ENCODE results near the gene KIF1A. TPM values are rescaled to one million over a fixed set of nuclear protein-coding genes. Genes with fewer than 3 reads are reported as not detected.

Gene KIF1A
- total and polyA plus RNA-seq, 10 of the 15 experiments (the other 5 are each of a cell fraction or from before 2014, with no cell fraction given) = 0.04 to 0.95 (median 0.06) TPM; not detected in 5

DNA sequence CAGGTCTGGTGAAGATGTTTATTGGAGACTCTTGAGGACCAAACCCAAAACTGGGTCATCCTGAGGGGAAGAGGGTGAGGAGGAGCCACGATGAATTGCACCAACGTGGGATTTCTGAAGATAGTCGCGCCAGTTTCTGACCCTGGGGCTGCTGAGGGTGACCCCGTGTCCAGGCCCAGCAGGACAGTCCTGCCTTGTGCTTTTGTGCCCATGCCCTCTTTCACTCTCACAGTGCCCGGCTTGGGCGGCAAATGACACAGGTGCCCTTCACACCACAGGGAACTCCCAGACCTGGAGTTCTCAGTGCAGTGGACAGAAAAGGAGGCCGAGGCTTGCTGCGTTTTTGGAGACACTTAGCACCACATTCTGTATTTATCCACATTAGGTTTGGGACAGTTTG is 15.5 kb upstream of the KIF1A start:
- ChIA-PET POLR2A (no interaction called here), SMC1A (ENCODE audit: uncharacterized antibody, unreplicated experiment) (no interaction called here)
- TF ChIP-seq EP300 (IDR thresholded peaks at IDR 0.05; ENCODE audit: borderline replicate concordance in 1 of 2, control insufficient read depth in 1 of 2, low read depth in 2 of 2, low read length in 2 of 2) = no peak
- TF ChIP-seq NFIC (IDR thresholded peaks at IDR 0.05; ENCODE audit: low read depth, low read length) = no peak
- no peak for TF ChIP-seq EED (IDR thresholded peaks at IDR 0.05; ENCODE audit: low read depth)
- TF ChIP-seq, protein P1, sequence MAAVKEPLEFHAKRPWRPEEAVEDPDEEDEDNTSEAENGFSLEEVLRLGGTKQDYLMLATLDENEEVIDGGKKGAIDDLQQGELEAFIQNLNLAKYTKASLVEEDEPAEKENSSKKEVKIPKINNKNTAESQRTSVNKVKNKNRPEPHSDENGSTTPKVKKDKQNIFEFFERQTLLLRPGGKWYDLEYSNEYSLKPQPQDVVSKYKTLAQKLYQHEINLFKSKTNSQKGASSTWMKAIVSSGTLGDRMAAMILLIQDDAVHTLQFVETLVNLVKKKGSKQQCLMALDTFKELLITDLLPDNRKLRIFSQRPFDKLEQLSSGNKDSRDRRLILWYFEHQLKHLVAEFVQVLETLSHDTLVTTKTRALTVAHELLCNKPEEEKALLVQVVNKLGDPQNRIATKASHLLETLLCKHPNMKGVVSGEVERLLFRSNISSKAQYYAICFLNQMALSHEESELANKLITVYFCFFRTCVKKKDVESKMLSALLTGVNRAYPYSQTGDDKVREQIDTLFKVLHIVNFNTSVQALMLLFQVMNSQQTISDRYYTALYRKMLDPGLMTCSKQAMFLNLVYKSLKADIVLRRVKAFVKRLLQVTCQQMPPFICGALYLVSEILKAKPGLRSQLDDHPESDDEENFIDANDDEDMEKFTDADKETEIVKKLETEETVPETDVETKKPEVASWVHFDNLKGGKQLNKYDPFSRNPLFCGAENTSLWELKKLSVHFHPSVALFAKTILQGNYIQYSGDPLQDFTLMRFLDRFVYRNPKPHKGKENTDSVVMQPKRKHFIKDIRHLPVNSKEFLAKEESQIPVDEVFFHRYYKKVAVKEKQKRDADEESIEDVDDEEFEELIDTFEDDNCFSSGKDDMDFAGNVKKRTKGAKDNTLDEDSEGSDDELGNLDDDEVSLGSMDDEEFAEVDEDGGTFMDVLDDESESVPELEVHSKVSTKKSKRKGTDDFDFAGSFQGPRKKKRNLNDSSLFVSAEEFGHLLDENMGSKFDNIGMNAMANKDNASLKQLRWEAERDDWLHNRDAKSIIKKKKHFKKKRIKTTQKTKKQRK (IDR thresholded peaks at IDR 0.05; ENCODE audit: low read depth, low read length) = no peak
- no peak for TF ChIP-seq SREBF2 (IDR thresholded peaks at IDR 0.05; ENCODE audit: low read length)
- no peak for TF ChIP-seq SP1 (IDR thresholded peaks at IDR 0.05; ENCODE audit: low read depth, low read length)
- no peak for TF ChIP-seq STAT1 (conservative IDR thresholded peaks at IDR 0.05)
- TF ChIP-seq MYC (IDR thresholded peaks at IDR 0.05; ENCODE audit: insufficient read depth, insufficient read length, insufficient replicate concordance, low read length, severe bottlenecking) = no peak
- no peak for TF ChIP-seq E4F1 (IDR thresholded peaks at IDR 0.05; ENCODE audit: borderline replicate concordance, partially characterized antibody)
- TF ChIP-seq ZBTB33 (IDR thresholded peaks at IDR 0.05) = no peak
- TF ChIP-seq, protein P2, sequence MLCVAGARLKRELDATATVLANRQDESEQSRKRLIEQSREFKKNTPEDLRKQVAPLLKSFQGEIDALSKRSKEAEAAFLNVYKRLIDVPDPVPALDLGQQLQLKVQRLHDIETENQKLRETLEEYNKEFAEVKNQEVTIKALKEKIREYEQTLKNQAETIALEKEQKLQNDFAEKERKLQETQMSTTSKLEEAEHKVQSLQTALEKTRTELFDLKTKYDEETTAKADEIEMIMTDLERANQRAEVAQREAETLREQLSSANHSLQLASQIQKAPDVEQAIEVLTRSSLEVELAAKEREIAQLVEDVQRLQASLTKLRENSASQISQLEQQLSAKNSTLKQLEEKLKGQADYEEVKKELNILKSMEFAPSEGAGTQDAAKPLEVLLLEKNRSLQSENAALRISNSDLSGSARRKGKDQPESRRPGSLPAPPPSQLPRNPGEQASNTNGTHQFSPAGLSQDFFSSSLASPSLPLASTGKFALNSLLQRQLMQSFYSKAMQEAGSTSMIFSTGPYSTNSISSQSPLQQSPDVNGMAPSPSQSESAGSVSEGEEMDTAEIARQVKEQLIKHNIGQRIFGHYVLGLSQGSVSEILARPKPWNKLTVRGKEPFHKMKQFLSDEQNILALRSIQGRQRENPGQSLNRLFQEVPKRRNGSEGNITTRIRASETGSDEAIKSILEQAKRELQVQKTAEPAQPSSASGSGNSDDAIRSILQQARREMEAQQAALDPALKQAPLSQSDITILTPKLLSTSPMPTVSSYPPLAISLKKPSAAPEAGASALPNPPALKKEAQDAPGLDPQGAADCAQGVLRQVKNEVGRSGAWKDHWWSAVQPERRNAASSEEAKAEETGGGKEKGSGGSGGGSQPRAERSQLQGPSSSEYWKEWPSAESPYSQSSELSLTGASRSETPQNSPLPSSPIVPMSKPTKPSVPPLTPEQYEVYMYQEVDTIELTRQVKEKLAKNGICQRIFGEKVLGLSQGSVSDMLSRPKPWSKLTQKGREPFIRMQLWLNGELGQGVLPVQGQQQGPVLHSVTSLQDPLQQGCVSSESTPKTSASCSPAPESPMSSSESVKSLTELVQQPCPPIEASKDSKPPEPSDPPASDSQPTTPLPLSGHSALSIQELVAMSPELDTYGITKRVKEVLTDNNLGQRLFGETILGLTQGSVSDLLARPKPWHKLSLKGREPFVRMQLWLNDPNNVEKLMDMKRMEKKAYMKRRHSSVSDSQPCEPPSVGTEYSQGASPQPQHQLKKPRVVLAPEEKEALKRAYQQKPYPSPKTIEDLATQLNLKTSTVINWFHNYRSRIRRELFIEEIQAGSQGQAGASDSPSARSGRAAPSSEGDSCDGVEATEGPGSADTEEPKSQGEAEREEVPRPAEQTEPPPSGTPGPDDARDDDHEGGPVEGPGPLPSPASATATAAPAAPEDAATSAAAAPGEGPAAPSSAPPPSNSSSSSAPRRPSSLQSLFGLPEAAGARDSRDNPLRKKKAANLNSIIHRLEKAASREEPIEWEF (IDR thresholded peaks at IDR 0.05; ENCODE audit: insufficient replicate concordance, low read depth, low read length) = no peak

More for the DNA sequence above, 15.5 kb upstream of the KIF1A start:
- no peaks in the 10 kb centered on the region; a peak in 2 of 4 replicates for H3K27me3 ChIP-seq (replicated peaks in 1 of 2; ENCODE audit: control insufficient read depth in 2 of 2, insufficient read depth in 2 of 2, low read length in 1 of 2)
- RAD21 ChIA-PET (ENCODE audit: unreplicated experiment) = no interaction called here
- H3K9ac ChIP-seq (ENCODE audit: control insufficient read depth, insufficient read depth, low read length) = no peak overlapping the region
- in situ Hi-C loops (cut with MboI) = loop anchor here (25.0 kb wide), 1 partner anchor 323 kb away; no protein-coding TSS in a partner anchor
- no peaks in the 10 kb centered on the region for H3K4me1 ChIP-seq (ENCODE audit: control insufficient read depth, insufficient read depth, low read length)
- BruUV-seq (replicated peaks) = no TSS peak
- intact Hi-C loops (cut with micrococcal nuclease; ENCODE audit: unreplicated experiment) = no loop called here
- DNase-seq (ENCODE audit: low read depth, low spot score) (no peak), FAIRE-seq (no peak), ATAC-seq (no peak)
- no peaks in the 10 kb centered on the region for H3K79me2 ChIP-seq (ENCODE audit: control insufficient read depth, insufficient read depth, low read length)
- no peaks in the 10 kb centered on the region for H4K20me1 ChIP-seq (ENCODE audit: control insufficient read depth, insufficient read depth)
- H3K36me3 ChIP-seq (ENCODE audit: control insufficient read depth in 2 of 2, insufficient read depth in 2 of 2, low read length in 1 of 2) = no peaks in the 10 kb centered on the region
- CTCF ChIA-PET = no interaction called here
- no peak overlapping the region for H3K27ac ChIP-seq (ENCODE audit: control insufficient read depth, insufficient read depth)
- H3K4me2 ChIP-seq (ENCODE audit: control insufficient read depth, insufficient read depth) = no peak overlapping the region
- WGBS (ENCODE audit: insufficient coverage, insufficient replicate concordance, low lambda C conversion rate, missing lambda C conversion rate) = 37% methylated on average over 9 of the region's 9 CpGs
- no peak overlapping the region for H3K4me3 ChIP-seq
- no peaks in the 10 kb centered on the region; the same call in 2 of the 3 replicates for H3K9me3 ChIP-seq (replicated peaks; ENCODE audit: control insufficient read depth, insufficient read depth, low read length)
- H2AFZ ChIP-seq (ENCODE audit: control insufficient read depth, low read depth, low read length) = no peak overlapping the region
